Testis (tissue), 3 donors: ENCODE data around the gene AP1M1. TPM values are rescaled to one million over a fixed set of nuclear protein-coding genes. Genes with fewer than 3 reads are reported as not detected.
"Not testable (repeated sequence)": the region's sequence is repeated elsewhere in the genome, so short reads cannot be mapped to it uniquely, and the experiment has no call there.

Experiments
- DNase-seq: peaks from one replicate; pipeline ENCODE4 v3.0.0-alpha.2; 2019
- H3K27ac ChIP-seq, 2 donors: fragments of 200-600 bp; sonication (generic); one replicate each; pipeline ENCODE4 v1.5.1; 2019
- H3K27me3 ChIP-seq: fragments of 200-600 bp; sonication (generic); one replicate; pipeline ENCODE4 v1.5.1; 2019
- H3K36me3 ChIP-seq: fragments of 200-600 bp; sonication (generic); one replicate; pipeline ENCODE4 v1.5.1; 2017; ENCODE audit warnings: low read depth; ENCODE audit errors: missing control alignments
- H3K4me1 ChIP-seq: fragments of 200-600 bp; sonication (generic); one replicate; pipeline ENCODE4 v1.5.1; 2019
- H3K4me3 ChIP-seq, 2 donors: fragments of 200-600 bp; sonication (generic); one replicate each; pipeline ENCODE4 v1.5.1; 2017 to 2019
- H3K9me3 ChIP-seq: fragments of 200-600 bp; sonication (generic); one replicate; pipeline ENCODE4 v1.5.1; 2017
- CTCF ChIP-seq, 3 experiments: fragments of 450-650 bp in 2 of 3; fragments of 200-600 bp in 1 of 3; sonication (generic) in 1 of 3; IDR thresholded peaks; one replicate each; pipeline ENCODE4 v1.5.1; 2016 to 2019; ENCODE audit warnings: antibody characterized with exemption in 3 of 3, mild to moderate bottlenecking in 2 of 3, moderate library complexity in 1 of 3
- POLR2A ChIP-seq: fragments of 450-650 bp; IDR thresholded peaks from one replicate; pipeline ENCODE4 v1.6.1; 2017; ENCODE audit warnings: antibody characterized with exemption, mild to moderate bottlenecking, moderate library complexity
- WGBS, 2 donors: methylation state at CpG; one replicate each; pipeline ENCODE4 v1.1.5; 2018; 5-methylcytosine and 5-hydroxymethylcytosine counted together
- intact Hi-C: fragments of 100-400 bp; cut with DNase I; formaldehyde crosslinking; loops from one replicate; pipeline ENCODE4 v1.15.1; 2023; ENCODE audit warnings: low total_unique reads
- polyA plus RNA-seq: library from polyadenylated mRNA; stranded (reverse); fragments of 350-450 nt; fragmentation: Illumina TruSeq; extraction: RNeasy Lipid Tissue Mini Kit (QIAGEN cat#74804); gene quantifications from one replicate; pipeline ENCODE4 v1.2.3, GENCODE V29; 2014; ENCODE audit warnings: low read depth, low replicate concordance; ENCODE audit not compliant: insufficient read depth
- total RNA-seq, 2 donors: library from RNA; depleted of rRNA; stranded (reverse); fragments of >200 nt; gene quantifications; one replicate each; pipeline ENCODE4 v1.2.3, GENCODE V29; 2016

AP1M1 gene
- total and polyA plus RNA-seq, 3 donors from 2014 or later: 134 to 172 (median 145) TPM

GRCh38 chr19:16168465-16169081 lies 29.1 kb upstream of the AP1M1 start:
- Histone ChIP-seq H3K9me3 (no peaks in the 10 kb centered on the region), H3K36me3 (no peaks in the 10 kb centered on the region), H3K4me3 (no peak overlapping the region), H3K4me1 (no peaks in the 10 kb centered on the region), H3K27me3 (no peaks in the 10 kb centered on the region), H3K27ac (no peak overlapping the region)
- no peak for TF ChIP-seq CTCF (IDR thresholded peaks at IDR 0.05)
- TF ChIP-seq POLR2A: no peak
- WGBS, 2 donors: 57 to 65% methylated on average over 2 of the region's 2 CpGs
- intact Hi-C loops: no loop called here
- DNase-seq: no peak

- no peaks in the 10 kb centered on the region for H3K9me3 ChIP-seq
- no peaks in the 10 kb centered on the region for H3K4me1 ChIP-seq
- no peaks in the 10 kb centered on the region for H3K36me3 ChIP-seq
- no peak for DNase-seq
- intact Hi-C loops: no loop called here
- no peak overlapping the region for H3K27ac ChIP-seq
- no peaks in the 10 kb centered on the region for H3K27me3 ChIP-seq
- no peak for TF ChIP-seq CTCF (IDR thresholded peaks at IDR 0.05)
- no peak for TF ChIP-seq POLR2A
- WGBS, 2 donors: 81 to 90% methylated on average over 1 of the region's 1 CpG
- no peak overlapping the region for H3K4me3 ChIP-seq
These were observed 27.6 kb upstream of the AP1M1 start for GRCh38 chr19:16170134-16170533.

GRCh38 chr19:16175954-16176353 lies 21.8 kb upstream of the AP1M1 start:
- no peaks in the 10 kb centered on the region for H3K9me3 ChIP-seq
- 65 to 78% methylated on average over 2 of the region's 2 CpGs for WGBS, 2 donors
- H3K4me1 ChIP-seq: no peaks in the 10 kb centered on the region
- TF ChIP-seq CTCF (IDR thresholded peaks at IDR 0.05) (no peak), POLR2A (no peak)
- intact Hi-C loops: no loop called here
- H3K4me3 ChIP-seq: no peak overlapping the region
- no peak for DNase-seq
- no peaks in the 10 kb centered on the region for H3K27me3 ChIP-seq
- no peaks in the 10 kb centered on the region for H3K36me3 ChIP-seq
- no peak overlapping the region for H3K27ac ChIP-seq

DNA sequence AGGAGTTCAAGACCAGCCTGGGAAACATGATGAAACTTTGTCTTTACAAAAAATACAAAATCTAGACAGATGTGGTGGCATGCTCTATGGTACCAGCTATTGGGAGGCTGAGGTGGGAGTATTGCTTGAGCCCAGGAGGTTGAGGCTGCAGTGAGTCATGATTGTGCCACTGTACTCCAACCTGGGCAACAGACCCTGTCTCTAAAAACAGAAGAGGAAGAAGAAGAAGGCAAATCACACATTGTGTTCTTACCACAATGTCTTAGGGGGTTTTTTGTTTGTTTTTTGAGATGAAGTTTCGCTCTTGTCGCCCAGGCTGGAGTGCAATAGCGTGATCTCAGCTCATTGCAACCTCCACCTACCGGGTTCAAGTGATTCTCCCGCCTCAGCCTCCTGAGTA lies 18.8 kb upstream of the AP1M1 start:
- not testable (repeated sequence) for H3K27me3 ChIP-seq, H3K4me1 ChIP-seq
- WGBS, 2 donors: 83 to 91% methylated on average over 5 of the region's 5 CpGs

GRCh38 chr19:16180611-16181010 lies 17.1 kb upstream of the AP1M1 start:
- TF ChIP-seq POLR2A: no peak
- no peak for TF ChIP-seq CTCF (IDR thresholded peaks at IDR 0.05)
- intact Hi-C loops: loop anchor here (5.0 to 10.0 kb wide), 2 partner anchors 66 to 138 kb away; partner anchors contain the start of gene RAB8A
- no peak overlapping the region for H3K27ac ChIP-seq
- H3K4me1 ChIP-seq: no peaks in the 10 kb centered on the region
- no peak overlapping the region for H3K4me3 ChIP-seq
- no peaks in the 10 kb centered on the region for H3K9me3 ChIP-seq
- DNase-seq: no peak
- H3K36me3 ChIP-seq: no peaks in the 10 kb centered on the region
- WGBS, 2 donors: 61% methylated on average over 4 of the region's 4 CpGs
- H3K27me3 ChIP-seq: no peaks in the 10 kb centered on the region

More for the DNA sequence above, 18.8 kb upstream of the AP1M1 start:
- H3K9me3 ChIP-seq, H3K4me3 ChIP-seq, H3K36me3 ChIP-seq, intact Hi-C loops, DNase-seq, H3K27ac ChIP-seq: not testable (repeated sequence)
